HCEC 1CT (cell line): ENCODE data around the gene TMEM255B.
"Not testable (repeated sequence)": the region's sequence is repeated elsewhere in the genome, so short reads cannot be mapped to it uniquely, and the experiment has no call there.

Source experiments
- DNase-seq: peaks from one replicate; pipeline ENCODE4 v3.0.0-alpha.2; 2017

The TMEM255B gene

DNA sequence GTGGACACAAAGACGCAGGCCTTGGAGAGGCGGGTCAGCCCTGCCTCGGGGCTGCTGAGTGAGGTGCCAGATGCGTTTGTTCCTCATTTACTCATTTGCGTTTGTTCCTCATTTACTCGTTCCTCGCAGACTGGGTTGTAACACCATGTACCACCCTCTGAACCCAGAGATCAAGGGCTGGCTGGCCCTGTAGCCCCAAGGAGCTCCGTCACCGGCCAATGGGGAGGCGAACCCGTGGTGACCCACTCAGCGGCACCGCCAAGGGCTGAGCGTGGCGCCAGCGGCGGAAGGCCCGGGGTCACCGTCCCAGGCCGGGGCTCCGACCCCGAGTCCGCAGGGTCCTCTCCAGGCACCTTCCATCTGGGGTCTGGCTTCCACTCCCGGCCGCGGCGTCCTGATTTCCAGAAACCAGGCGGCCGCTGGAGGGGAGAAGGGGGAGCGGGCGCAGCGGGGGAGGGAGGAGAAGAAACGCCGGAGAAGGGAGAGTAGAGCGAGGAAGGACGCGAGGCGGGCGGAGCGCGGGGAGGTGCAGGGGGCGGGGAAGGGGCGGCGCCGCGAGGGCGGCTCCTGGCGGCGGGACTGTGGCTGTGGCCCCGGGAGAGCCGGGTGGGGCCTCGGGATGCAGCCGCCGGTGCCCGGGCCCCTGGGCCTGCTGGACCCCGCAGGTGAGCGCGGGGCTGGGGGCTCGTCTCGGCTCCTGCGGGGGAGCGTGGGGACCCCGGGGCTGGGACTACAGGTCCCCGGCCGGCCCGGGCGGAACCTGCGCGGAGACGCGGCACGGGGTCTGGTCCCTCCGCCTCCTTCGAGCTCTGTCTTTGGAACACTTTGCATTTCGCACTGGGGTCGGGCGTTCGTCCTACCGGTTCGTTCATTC lies at the start of gene TMEM255B:
TMEM255B (plus strand) TSS at position 576 of the 874 bp plus-strand sequence; CDS start at position 620, 44 bp downstream.
- peak; percentile 76 for DNase-seq

DNA sequence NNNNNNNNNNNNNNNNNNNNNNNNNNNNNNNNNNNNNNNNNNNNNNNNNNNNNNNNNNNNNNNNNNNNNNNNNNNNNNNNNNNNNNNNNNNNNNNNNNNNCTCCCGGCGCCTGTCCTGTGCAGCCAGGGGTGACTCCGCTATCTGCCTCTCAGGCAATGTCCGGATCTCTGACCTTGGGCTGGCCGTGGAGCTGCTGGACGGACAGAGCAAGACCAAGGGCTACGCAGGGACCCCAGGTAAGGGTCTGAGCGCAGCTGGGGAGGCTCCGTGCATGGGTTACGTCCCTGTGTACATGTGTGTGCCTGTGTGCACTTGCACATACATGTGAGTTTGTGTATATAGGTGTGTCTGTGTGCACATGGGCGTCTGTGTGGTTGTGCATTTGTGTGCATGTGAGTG lies 36.1 kb upstream of the TMEM255B start:
- no peak for DNase-seq

DNA sequence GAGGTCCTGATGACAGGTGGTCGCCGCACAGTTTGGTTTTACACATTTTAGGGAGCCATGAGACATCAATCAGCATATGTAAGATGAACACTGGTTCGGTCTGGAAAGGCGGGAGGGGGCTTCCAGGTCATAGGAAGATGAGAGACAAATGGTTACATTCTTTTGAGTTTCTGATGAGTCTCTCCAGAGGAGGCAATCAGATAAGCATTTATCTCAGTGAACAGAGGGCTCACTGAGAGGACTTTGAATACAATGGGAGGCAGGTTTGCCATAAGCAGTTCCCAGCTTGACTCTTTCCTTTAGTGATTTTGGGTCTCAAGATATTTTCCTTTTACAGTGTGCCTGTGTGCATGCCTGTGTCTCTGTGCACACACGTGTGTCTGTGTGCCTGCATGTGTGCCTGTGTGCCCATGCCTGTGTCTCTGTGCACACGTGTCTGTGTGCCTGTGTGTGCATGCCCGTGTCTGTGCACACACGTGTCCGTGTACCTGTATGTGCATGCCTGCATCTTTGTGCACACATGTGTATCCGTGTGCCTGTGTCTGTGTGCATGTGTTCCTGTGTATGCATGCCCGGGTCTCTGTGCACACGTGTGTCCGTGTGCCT lies 35.5 kb upstream of the TMEM255B start:
- DNase-seq = no peak

DNA sequence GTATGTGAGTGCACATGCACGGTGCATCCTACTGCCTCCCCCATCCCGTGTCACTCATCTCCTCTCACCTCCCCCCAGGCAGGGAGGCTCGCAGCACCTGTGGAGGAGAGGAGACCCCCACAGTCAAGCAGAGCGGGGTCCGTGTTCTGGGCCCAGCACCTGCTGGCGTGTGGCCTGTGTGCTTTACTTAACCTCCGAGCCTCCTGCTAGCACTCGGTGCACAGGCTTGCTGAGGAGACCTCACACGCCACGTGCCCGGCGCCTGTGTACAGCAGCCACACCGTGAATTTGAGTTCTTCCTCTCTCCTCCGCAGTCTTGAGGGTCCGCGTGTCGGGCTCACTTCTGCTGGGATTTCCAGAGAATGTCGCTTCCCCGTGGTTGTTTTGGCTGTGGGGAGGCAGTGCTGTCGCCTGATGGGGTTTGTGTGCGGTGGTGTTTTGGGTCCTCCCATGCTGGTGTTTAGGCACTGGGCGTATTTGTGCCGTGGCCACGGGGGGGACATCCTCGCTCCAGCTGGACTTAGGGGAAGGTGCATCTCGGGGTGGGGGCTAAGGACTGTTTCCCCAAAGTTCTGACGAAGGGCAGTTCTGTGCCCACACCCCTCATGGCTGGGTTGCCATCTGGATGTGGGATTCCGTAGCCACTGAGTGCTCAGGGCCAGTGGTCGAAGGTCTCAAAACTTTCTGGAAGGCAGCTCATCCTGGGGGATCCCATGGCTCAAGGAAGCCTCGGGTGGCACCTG lies 34.8 kb upstream of the TMEM255B start:
- no peak for DNase-seq

DNA sequence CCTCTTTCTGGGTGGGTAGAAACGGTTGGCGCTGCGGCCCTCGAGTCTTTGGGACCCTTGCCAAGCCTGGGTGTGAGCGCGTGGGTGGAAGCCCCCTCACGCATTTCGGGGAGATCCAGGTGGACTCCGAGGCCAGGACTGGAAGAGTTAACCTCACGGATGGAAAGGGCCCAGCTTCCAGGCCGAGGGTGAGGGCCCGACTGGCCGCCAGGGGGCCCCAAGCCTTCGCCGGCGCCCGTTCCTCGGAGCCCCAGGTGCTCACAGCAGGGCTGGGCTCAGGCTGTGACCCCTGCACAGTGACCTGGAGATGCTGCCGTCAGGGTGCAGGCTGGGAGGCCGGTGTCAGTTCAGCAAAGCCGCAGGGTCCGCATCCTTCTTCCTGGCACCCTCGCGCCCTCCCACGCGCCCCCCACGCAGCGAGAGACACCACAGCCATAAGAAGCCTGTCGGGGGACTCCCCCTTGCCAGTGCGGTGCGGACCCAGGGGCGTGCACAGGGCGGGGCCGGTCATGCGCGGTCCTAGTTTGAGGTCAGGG lies 34.2 kb upstream of the TMEM255B start:
- peak; percentile 23 for DNase-seq

DNA sequence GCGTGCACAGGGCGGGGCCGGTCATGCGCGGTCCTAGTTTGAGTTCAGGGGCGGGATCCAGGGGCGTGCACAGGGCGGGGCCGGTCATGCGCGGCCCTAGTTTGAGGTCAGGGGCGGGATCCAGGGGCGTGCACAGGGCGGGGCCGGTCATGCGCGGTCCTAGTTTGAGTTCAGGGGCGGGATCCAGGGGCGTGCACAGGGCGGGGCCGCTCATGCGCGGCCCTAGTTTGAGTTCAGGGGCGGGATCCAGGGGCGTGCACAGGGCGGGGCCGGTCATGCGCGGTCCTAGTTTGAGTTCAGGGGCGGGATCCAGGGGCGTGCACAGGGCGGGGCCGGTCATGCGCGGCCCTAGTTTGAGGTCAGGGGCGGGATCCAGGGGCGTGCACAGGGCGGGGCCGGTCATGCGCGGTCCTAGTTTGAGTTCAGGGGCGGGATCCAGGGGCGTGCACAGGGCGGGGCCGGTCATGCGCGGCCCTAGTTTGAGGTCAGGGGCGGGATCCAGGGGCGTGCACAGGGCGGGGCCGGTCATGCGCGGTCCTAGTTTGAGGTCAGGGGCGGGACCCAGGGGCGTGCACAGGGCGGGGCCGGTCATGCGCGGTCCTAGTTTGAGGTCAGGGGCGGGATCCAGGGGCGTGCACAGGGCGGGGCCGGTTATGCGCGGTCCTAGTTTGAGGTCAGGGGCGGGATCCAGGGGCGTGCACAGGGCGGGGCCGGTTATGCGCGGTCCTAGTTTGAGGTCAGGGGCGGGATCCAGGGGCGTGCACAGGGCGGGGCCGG lies 33.5 kb upstream of the TMEM255B start:
- not testable (repeated sequence) for DNase-seq

DNA sequence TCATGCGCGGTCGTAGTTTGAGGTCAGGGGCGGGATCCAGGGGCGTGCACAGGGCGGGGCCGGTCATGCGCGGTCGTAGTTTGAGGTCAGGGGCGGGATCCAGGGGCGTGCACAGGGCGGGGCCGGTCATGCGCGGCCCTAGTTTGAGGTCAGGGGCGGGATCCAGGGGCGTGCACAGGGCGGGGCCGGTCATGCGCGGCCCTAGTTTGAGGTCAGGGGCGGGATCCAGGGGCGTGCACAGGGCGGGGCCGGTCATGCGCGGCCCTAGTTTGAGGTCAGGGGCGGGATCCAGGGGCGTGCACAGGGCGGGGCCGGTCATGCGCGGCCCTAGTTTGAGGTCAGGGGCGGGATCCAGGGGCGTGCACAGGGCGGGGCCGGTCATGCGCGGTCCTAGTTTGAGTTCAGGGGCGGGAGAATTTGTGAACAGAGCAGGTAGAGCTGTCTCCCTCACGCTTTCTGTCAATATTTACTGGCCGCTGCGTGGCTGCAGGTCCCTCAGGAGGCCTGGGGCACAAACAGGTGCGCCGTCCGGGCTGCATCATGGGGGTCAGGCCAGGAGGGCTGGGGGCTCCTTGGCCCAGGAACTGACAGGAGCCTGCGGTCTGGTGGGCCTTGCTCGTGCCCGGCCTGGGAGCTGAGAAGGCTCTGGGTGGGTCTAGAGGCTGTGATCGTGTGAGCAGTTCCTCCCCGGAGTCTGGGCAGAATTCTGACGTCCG lies 32.8 kb upstream of the TMEM255B start:
- not testable (repeated sequence) for DNase-seq

DNA sequence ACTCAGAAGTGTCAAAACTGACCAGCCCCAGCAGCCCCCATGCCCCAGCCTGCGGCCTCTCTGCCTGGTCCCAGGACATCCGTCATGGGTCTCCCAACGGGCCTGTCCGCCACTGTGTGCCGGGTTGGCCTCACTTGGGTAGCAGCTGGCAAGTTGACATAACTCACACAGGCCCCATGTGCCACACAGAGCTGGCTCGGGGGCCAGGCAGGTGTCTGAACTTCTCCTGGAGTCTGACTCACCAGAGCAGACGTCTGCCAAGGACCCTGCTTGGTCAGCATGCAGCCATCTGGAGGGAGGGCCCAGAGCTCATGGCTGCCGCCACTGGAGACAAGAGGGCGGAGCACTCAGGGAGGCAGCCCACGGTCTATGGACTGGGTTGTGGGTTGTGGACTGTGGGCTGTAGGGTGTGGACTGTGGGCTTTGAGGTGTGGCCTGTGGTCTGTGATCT lies 32.0 kb upstream of the TMEM255B start:
- peak; percentile 30 for DNase-seq

DNA sequence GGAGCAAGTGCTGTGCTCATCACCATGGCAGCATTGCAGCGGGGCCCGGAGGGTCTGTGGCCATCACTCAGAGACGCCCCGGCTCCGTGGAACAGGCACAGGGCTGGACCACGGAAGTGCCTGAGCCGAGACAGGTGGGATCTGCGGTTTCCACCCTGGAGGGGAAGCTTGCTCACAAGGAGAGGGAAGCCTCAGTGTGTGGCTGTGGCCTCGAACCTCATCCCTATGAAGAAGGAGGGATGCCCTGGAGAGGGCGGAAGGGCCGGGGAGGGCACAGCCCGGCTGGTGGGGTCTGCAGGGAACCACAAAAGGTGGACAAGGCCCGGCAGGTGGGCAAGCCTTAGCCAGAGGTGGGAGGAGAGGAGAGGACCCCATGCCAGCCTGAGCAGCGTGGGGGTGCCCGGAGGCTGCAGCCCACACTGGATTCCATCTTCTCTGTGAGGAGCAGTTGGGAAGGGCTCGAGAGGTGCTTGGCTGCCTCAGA lies 30.4 kb upstream of the TMEM255B start:
- no peak for DNase-seq

DNA sequence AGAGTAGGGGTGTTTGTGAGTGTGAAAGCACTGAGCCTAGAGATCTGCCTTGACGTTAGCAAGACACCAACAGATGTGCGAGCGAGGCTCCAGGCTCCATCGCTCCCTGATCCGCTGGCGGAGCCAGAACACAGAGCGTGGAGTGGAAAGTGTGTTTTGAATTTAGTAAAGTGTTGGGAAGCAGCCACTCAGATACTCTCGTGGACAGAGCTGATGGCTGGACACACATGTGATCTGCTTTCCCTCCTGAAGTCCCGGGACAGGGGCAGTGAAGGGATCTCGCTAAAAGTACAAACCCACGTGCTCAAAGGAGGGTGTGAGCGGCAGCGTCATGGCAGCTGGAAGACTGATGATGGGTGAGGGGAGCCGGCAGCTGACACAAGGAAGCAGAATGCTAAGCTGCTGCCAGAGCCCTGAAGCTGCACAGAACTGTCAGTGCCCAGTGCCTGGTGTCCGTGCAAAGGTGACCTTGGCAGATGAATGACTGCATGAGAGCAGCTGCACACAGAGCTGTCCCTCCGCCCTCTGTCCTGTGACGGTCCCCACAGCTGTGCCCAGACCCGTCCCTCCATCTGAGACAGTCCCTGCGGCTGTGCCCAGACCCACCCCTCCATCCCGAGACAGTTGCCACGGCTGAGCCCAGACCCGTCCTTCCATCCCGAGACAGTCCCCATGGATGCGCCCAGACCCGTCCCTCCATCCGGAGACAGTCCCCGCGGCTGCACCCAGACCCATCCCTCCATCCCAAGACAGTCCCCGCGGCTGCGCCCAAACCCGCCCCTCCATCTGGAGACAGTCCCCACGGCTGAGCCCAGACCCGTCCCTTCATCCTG lies 29.6 kb upstream of the TMEM255B start:
- DNase-seq = no peak

DNA sequence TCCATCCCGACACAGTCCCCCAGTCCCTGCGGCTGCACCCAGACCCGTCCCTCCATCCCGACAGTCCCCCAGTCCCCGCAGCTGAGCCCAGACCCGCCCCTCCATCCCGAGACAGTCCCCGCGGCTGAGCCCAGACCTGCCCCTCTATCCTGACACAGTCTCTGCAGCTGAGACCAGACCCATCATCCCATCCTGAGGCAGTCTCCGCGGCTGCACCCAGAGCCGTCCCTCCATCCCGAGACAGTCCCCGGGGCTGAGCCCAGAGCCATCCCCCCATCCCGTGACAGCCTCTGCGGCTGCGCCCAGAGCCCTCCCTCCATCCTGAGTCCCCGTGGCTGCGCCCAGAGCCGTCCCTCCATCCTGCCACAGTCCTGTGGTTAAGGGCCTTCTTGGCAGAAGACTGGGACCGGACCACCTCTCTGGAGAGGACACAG lies 28.8 kb upstream of the TMEM255B start:
- DNase-seq = no peak

DNA sequence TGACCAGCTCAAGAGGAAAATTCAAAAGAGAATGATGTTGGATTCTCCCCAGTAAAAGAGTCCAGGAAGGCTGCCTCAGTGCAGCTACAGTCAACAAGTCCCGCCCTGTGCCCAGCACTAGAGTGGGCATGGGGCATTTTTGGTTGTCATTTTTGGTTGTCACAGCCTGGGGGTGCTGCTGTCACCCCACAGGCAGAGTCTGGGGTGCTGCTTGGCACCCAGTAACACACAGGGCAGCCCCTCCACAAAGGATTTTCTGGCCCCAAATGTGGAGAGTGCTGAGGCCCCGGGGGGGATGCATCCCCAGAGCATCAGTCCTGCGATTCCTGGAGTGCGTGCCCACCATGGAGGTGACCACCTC lies 28.2 kb upstream of the TMEM255B start:
- DNase-seq = no peak

DNA sequence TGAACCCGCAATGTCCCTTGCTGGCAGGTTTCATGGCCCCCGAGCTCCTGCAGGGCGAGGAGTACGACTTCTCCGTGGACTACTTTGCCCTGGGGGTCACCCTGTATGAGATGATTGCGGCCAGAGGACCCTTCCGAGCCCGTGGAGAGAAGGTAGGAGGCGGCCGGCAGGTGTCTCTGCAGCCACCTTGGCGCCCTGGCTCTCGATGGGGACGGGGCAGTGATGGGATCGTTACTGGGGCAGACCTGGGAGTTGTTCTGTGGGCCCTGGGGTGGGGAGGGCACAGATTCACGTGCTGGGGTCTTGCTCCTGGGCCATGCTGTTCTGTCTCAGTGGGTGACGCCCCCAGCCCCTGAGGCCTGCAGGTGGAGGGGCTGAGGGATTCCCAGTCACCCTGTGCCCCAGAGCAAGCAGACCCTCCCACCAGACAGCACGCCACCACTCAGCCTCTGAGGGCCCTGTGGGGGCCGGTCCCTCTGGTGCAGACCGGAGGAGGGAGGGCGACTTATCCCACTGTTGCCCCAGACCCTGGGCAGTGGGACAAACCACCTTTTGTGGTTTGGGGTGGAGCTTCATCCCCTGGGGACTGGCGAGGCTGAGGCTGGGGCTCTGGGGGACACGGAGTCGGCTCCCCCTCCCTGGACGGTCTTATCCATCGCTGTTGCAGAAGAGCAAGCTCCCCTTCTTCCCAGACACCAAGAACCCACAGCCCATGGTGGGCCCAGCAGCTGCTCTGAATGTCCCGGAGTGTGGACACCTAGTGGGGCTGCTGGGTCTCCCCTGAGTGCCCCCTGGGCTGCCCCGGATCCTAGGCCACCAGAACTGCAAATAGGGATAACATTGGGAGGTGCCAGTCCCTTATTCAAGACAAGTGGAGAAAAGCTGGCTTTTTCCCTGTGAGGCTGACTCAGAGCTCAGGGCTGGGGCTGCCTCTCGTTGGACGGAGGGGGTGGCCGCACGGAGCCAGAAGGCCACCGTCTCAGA lies 27.5 kb upstream of the TMEM255B start:
- DNase-seq = no peak

DNA sequence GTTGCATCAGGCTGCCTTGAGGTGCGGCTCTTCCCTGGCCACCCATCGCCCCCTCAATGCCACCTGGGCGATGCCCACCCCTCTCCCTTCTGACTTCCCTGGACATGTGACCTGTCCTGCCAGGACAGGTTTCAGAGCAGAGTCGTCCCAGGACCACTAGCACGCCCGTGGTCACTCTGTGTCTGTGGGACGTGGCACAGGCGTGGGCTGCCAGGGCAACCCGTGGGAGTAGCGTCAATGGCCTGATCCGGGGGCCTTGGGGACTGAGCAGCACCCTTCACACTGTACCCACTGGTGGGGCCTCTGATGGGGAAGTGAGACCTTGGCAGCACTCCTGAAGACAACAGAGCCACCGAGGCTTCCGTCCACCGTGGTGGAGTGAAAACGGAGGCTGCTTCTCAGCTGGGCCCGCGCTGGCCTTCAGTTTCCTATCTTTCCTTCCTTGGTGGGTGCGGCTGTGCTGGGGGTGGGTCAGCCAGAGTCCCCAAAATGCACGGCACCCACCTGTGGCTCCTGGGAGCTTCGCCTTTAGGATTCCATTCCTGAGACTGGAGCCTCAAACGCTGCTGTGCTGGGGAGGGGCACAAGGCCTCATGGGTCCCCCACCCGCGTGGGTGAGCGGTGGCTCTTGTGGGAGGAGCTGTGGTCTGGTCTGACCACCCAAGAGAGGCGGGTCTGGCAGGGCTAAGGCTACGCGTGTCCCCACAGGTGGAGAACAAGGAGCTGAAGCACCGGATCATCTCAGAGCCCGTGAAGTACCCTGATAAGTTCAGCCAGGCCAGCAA lies 26.7 kb upstream of the TMEM255B start:
- DNase-seq = no peak

DNA sequence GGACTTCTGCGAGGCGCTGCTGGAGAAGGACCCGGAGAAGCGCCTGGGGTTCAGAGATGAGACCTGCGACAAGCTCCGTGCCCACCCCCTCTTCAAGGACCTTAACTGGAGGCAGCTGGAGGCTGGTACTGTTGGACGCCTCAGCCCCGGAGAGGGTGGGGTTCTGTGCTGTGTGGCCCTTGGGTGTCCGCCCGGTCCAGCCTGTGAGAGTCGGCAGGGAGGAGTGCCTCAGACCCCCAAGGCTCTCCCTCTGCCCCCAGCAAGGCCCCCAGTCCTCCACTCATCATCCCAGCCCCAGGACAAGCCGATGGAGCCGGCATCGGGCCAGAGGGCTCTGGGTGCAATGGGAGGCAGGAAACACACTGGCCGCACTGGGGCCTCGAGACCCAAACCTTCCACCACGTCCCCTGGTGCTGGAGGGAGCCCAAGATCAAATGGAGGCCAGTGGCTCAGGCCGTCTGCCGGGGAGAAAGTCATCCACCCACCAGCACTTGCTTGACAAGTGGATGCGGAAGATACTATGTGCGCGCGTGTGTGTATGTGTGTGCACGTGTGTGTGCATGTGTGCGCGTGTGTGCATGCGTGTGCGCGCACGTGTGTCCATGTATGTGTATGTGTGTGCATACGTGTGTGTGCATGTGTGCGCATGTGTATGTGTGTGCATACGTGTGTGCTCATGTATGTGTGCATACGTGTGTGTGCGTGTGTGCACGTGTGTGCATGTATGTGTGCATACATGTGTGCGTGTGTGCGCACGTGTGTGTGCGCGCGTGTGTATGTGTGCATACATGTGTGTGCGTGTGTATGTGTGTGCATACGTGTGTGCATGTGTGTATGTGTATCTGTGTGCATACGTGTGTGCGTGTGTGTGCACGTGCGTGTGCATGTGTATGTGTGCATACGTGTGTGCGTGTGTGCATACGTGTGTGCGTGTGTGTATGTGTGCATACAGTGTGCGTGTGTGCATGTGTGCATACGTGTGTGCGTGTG lies 25.8 kb upstream of the TMEM255B start:
- DNase-seq = no peak

DNA sequence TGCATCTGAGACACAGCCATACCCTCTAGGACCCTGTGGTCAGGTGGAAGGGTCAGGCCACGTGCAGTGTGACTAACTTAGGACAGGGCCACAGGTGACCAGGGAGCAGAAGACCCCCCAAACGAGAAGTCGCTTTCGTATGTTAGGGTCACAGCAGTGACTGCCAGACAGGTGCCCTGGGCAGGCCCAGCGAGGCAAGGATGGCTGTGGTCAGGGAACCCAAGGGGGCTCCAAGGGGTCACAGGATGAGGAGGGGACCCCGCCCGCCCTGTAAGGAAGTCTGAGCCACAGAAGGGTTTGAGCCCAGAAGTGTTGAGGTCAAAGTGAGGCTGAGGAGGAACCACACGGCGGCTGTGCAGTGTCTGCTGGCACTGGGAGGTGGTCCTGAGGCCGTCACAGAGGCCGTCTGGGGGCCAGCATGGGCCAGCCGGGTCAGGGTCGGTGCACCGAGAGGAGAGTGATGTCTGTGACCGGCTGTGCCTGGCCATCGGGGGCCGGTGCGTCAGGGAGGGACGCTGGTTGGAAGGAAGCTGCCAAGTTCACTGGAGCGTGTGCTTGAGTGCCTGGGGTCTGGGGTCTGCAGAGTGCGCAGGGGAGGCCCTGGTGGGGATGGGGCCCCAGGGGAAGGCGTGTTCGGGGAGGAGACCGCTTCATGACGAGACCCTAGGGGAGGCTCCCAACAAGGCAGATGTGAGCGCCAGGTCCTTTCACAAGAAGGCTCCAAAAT lies 24.8 kb upstream of the TMEM255B start:
- DNase-seq = no peak

DNA sequence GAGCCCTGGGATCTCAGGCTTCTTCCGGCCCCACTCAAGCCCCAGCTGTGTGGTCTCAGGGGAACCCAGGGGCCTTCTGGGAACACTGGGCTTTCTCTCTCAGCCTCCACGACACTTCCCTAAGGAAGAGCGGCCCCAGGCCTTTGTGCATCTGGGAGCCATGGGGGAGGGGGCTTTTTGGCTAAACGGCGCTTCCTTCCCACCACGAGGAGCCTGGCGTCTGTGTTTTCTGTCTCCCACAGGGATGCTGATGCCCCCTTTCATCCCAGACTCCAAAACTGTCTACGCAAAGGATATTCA lies 24.2 kb upstream of the TMEM255B start:
- DNase-seq = no peak
